Midbrain (tissue), 1 donor: Measurements from ENCODE around the gene DHRS2.
"Not testable (repeated sequence)": the region's sequence is repeated elsewhere in the genome, so short reads cannot be mapped to it uniquely, and the experiment has no call there.

Source experiments
- DNase-seq: peaks from one replicate; lab custom pipeline; 2025; lab: John Stamatoyannopoulos, UW

The DHRS2 gene

GRCh38 chr14:23648764-23649460 lies 12.7 kb downstream of the DHRS2 start:
- no peak for DNase-seq

DNA sequence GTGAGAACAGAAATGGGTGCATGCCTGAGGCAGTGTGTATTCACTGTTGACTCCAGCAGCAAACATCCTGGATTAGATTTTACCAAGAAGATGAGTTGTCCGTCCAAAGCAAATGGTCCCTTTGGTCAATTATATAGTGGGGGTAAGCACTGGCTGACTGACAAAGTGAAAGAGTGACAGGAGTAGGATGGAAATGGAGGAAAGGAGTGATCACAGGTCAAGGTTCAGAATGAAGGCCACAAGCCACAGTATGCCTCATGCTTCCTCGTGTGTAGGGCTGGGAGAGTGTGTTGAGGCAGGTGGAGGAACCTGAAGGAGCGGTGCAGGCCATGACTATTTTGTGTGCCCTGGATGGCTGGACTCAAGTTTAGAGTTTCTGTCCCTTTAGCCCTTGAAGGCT lies 14.3 kb downstream of the DHRS2 start:
- DNase-seq = no peak

- DNase-seq = no peak
Measured at GRCh38 chr14:23653051-23653450, 16.9 kb downstream of the DHRS2 start.

- no peak for DNase-seq
Measured at GRCh38 chr14:23654231-23654630, 18.1 kb downstream of the DHRS2 start.

DNA sequence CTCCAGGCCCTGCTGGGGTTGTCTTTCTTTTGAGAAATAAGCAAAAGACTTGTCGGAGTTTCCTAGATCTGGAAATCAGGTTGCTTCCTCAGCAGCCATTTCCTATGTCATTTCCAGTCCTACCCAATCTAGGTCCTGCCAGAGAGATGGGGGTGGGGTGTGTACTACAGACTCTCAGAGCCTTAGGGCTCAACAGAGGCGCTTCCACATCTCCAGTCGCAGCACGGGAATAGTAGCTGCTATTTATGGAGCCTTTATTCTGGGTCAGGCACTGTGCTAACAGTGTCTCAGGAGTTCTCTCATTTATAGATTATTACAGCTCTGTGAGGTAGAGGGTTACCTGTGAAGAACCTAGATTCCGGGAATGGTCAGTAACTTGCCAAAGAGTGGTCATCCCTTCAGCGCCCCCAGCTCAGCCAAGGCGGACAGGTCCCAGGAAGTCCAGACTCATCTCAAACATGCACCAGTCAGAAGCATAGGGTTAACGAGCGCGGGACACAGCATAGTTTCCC lies 21.9 kb downstream of the DHRS2 start:
- DNase-seq = no peak

- DNase-seq = no peak
Measured at GRCh38 chr14:23660290-23661226, 24.4 kb downstream of the DHRS2 start.

DNA sequence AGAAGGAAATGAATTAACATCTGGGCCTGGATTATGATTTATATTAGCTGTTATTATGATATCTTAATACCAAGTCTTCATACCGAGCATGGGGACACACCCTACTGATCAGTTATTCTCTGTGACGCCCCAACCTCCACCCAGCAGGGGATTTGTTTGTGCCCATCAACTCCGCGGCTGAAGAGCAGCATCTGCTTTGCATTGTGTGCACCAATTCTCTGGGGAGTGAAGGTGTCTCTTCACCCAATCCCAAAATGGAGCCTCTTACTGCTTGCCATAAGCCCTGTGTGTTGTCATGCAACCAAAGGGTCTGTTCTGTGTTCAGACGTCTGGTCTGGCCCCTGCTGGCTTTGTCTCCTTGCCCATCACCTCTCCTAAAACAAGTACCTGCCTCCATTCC lies 25.4 kb downstream of the DHRS2 start:
- DNase-seq = no peak

DNA sequence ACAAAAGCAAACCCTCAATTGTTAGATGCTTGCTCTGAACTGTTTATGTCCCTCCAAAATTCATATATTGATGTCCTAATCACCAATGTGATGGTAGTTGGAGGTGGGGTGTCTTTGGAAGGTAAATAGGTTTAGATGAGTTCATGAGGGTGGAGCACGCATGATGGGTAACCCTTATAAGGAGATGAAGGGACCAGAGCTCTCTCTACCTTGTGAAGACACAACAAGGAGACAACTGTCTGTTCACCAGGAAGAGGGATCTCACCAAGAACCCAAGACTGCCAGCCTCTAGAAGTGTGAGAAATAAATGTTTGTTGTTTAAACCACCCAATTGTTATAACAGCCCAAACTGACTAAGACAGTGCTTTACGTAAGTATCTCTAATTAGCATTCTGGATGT lies 27.0 kb downstream of the DHRS2 start:
- DNase-seq = no peak

- no peak for DNase-seq
Measured at GRCh38 chr14:23663711-23664110, 27.5 kb downstream of the DHRS2 start.

DNA sequence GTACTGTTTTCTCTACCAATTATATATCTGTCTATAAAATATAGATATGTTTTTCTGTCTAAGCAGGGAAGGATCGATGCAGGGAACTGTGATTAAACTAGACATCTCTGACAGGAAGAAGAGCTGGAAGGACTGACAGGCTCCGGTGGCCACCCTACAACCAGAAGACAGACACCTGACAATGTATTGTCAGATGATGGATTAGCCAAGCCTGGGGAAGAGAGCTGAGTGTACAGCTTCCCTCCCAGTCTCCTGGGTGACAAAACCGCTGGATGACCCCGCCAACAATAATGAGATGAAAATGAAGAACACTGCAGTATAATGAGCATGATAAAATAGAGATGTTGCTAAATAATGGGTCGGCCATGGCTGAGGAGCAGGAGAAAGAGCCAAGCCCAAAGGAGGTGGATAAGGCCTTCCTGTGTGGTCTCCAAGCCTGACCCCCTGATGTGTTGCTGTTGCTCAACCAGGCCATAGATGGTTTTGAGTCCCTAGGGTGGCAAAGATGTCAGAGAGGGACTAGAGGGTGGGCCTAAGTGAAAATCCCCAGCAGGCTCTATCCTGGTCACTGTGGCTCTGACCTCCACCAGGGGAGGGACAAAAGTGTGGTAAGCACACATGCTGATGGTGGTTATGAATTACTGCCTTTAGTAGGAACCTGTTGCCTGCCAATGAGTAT lies 28.2 kb downstream of the DHRS2 start:
- DNase-seq = no peak

DNA sequence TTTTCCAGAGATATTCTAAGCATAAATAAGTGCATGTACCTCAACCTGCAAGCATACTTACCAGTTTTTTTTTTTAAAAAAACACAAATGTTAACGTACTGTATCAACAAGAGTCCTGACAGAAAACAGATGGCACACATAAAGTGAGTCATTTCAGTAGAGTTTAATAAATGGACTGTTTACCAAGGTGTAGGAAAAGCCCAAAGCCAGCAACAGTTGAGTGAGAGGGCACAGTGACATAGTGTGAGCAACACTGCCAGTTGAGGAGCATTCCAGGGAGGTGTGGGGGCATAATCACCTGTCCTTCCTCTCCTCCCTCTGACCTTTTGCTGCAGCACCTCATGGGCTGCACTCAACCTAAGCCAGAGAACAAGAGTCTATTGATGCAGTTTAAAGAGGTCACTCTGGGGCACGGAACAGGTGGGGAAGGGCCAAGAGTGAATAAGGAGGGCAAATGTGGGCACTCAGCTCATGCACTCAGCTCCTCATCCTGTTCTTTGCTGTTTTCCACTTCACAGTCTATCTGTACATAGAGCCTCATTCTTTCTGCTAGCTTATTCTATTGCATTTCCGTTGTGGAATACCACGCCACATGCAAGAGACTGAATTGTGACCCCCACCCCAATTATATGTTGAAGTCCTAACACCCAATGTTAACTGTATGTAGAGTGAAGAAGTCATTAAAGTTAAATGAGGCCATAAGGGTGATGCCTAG lies 29.3 kb downstream of the DHRS2 start:
- no peak for DNase-seq

GRCh38 chr14:23667134-23667533 lies 31.0 kb downstream of the DHRS2 start:
- no peak for DNase-seq

DNA sequence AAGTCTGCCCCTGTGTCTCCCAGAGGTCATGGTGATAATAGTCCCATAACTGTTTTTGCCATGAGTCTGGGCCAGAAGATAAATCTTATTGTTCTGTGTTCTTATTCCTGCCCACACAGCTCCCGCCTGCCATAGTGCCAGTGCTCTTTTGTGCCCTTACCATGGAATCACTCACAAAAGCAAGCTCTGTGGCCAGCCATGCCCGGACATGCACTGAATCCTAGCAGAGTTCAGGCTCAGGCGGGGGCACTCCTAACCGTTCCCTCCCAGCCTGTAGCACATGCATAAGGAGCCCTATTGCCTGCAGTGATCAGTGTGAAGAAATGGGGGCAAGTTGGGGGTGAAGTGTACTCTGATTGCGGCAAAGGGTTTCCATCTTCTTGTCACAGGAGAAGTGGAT lies 33.3 kb downstream of the DHRS2 start:
- DNase-seq = no peak

GRCh38 chr14:23670481-23670880 lies 34.3 kb downstream of the DHRS2 start:
- no peak for DNase-seq

DNA sequence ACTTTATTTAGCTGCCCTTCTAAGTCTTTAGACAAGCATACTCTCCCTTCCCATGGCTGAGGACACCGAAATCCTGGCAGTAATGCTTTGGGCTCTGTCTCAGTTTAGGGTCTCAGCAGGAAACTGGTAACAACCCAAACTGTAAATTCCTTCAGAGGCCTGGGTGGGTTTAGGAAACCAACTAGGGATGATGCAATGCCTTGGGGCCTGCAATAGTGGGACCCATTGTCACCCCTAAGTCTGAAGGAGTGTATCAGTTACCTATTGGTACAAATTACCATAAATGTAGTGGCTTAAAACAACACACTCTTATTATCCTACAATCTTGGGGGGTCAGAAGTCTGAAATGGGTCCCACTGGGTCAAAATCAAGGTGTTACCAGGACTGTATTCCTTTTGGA lies 36.0 kb downstream of the DHRS2 start:
- DNase-seq = no peak

- DNase-seq = no peak
Measured at GRCh38 chr14:23675337-23675736, 39.2 kb downstream of the DHRS2 start.

DNA sequence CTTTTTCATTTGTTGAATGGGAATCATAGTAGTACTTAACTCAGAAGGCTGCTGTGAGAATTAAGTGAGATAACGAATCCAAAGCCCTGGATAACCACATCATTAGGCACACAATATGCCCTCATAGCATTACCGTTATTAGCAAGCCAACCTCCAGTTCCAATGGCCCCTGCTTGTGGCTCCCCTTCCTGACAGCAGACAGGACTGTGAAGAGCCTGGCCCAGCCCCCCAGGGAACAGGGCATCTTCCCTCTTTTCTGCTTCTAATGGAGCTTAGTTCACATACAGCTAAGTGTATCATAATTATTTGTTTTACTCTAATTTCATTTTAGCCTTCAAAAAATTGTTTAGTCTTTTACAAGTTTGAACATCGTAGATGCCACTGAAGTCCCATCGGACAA lies 39.7 kb downstream of the DHRS2 start:
- no peak for DNase-seq

- no peak for DNase-seq
Measured at GRCh38 chr14:23681337-23681736, 45.2 kb downstream of the DHRS2 start.

DNA sequence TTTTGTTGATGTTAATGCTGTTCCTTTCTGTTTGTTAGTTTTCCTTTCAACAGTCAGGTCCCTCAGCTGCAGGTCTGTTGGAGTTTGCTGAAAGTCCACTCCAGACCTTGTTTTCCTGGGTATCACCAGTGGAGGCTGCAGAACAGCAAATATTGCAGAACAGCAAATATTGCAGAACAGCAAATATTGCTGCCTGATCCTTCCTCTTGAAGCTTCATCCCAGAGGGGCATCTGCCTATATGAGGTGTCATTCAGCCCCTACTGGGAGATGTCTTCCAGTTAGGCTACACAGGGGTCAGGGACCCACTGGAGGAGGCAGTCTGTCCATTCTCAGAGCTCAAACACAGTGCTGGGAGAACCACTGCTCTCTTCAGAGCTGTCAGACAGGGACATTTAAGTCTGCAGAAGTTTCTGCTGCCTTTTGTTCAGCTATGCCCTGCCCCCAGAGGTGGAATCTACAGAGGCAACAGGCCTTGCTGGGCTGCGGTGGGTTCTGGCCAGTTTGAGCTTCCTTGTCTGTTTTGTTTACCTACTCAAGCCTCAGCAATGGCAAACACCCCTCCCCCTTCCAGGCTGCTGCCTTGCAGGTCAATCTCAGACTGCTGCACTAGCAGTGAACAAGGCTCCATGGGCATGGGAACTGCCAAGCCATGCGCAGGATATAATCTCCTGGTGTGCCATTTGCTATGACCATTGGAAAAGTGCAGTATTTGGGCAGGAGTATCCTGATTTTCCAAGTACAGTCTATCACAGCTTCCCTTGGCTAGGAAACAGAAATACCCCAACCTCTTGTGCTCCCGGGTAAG lies 53.7 kb downstream of the DHRS2 start:
- not testable (repeated sequence) for DNase-seq

- no peak for DNase-seq
Measured at GRCh38 chr14:23692416-23692815, 56.3 kb downstream of the DHRS2 start.

- DNase-seq = no peak
Measured at GRCh38 chr14:23693252-23693775, 57.1 kb downstream of the DHRS2 start.
